Loucy (cell line): ENCODE results near the gene TM4SF18.

Experiments
- CTCF ChIP-seq: fragments of 200-600 bp; sonication (generic); conservative IDR thresholded peaks from 2 replicates; pipeline ENCODE4 v1.5.1; 2014; ENCODE audit warnings: mild to moderate bottlenecking, antibody characterized with exemption, low read length
- EZH2phosphoT487 ChIP-seq: fragments of 200-600 bp; IDR thresholded peaks from 2 replicates; pipeline ENCODE4 v1.6.1; 2018; ENCODE audit warnings: antibody characterized with exemption, mild to moderate bottlenecking, moderate library complexity, borderline replicate concordance

- no peak for TF ChIP-seq CTCF
- TF ChIP-seq EZH2phosphoT487, result no peak
These were observed 665 bp downstream of the TM4SF18 start for GRCh38 chr3:149332771-149333170.
